ENCODE data around the gene RASGEF1B. TPM values are rescaled to one million over a fixed set of nuclear protein-coding genes. Genes with fewer than 3 reads are reported as not detected.
A peak's percentile ranks its signal among the peaks of the same experiment; 100 is the strongest.

Gene RASGEF1B
- total and polyA plus RNA-seq, 2 of the 13 experiments (the other 11 are each of a cell fraction or from before 2014, with no cell fraction given): 0.04 TPM

DNA sequence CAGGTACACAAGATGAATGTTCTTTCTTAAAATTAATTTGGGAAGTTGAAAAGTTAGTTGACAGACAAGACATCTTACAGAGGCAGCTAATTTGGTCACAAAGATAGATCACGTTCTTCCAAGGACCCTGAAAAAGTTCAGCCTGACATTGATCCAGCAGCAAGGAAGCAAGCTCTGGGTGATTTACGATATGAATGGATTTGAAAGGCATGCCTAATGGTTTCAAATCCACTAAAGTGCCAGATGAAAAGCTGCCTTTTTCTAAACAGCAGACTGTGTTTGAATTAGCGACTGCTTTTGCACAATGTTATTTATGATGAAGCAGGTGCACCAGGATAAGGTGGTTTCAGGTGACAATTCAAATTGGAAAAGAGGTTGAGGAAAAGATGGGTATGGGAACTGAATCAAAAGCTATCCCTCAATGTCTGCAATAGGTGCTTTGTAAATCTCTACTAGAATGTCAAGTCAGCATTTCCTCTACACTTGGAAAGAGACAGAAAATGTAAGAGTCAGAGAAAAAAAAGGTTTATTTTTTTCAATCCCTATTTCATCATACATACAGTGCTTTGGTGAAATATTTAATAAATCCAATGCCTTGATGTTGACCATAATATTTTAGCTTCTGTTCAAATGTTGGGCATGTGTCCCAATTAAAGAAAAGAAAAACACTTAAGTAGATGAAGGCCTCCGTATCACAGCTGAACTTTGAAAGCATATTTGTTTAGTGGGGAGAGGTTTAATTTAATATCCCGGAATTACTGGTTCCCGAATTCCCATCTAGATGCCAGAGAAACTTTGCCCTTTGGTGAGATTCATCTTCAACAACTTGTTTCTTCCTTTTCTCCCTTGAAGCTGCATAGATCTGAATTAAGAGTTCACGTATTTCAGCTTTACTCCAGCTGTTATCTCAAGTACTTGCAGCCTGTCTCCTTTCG is 6.0 kb downstream of the RASGEF1B start:
- no peak overlapping the region for H3K27ac ChIP-seq (ENCODE audit: extremely low read length, insufficient read depth, low read length)
- FAIRE-seq (no peak), ATAC-seq (no peak), DNase-seq (ENCODE audit: low spot score) (no peak)
- WGBS (ENCODE audit: low lambda C conversion rate): 24% methylated on average over 8 of the region's 8 CpGs
- in situ Hi-C loops (cut with HindIII; ENCODE audit: extremely low pct_ligation_motif_present, low pct_unique_long_range_greater_than_20kb): loop anchor here (5.0 kb wide), 1 partner anchor 737 kb away; no protein-coding TSS in a partner anchor
- no peaks in the 10 kb centered on the region for H3K36me3 ChIP-seq (replicated peaks in 1 of 2; ENCODE audit: control insufficient read depth in 1 of 2, insufficient read depth in 2 of 2, low read length in 2 of 2)
- H3K9ac ChIP-seq (ENCODE audit: insufficient read depth, low read depth, low read length): no peak overlapping the region
- POLR2A ChIA-PET: no interaction called here
- H3K4me3 ChIP-seq (replicated peaks in 1 of 3; ENCODE audit: insufficient read depth in 1 of 3, low read depth in 2 of 3, low read length in 3 of 3): no peak overlapping the region
- H3K79me2 ChIP-seq (ENCODE audit: insufficient read depth, low read length): no peaks in the 10 kb centered on the region
- H3K4me2 ChIP-seq (ENCODE audit: low read depth, low read length): no peak overlapping the region
- H3K4me1 ChIP-seq (ENCODE audit: insufficient read depth, low read length): peaks cover 4% of the 10 kb centered on the region
- no peaks in the 10 kb centered on the region for H3K9me3 ChIP-seq (ENCODE audit: low read length)
- TF ChIP-seq MAFK (conservative IDR thresholded peaks at IDR 0.05 in 1 of 2, IDR thresholded peaks at IDR 0.05 in 1 of 2; ENCODE audit: low read length in 2 of 2) (peak; percentile 92 to 98), ZNF761 (CRISPR knock-in tag; conservative IDR thresholded peaks at IDR 0.05) (no peak), MAFF (IDR thresholded peaks at IDR 0.05; ENCODE audit: low read depth, low read length) (peak; percentile 96)
- CTCF ChIA-PET (ENCODE audit: low intra/inter-chr PET ratio, low total read pairs): interaction anchor here (2.8 kb wide), 1 partner anchor 736 kb away, joined by 15 read pairs; no protein-coding TSS in a partner anchor
- H2AFZ ChIP-seq (ENCODE audit: low read length): no peak overlapping the region
- H4K20me1 ChIP-seq (ENCODE audit: insufficient read depth, low read length): no peaks in the 10 kb centered on the region
- no TSS peak for BruUV-seq (replicated peaks)
- H3K27me3 ChIP-seq (ENCODE audit: control insufficient read depth in 1 of 2, insufficient read depth in 2 of 2, low read length in 2 of 2): peaks cover 1 to 11% of the 10 kb centered on the region in 2 experiments; a peak in 4 of 5 replicates
- intact Hi-C loops (cut with micrococcal nuclease; ENCODE audit: unreplicated experiment): loop anchor here (2.0 kb wide), 1 partner anchor 803 kb away; no protein-coding TSS in a partner anchor

DNA sequence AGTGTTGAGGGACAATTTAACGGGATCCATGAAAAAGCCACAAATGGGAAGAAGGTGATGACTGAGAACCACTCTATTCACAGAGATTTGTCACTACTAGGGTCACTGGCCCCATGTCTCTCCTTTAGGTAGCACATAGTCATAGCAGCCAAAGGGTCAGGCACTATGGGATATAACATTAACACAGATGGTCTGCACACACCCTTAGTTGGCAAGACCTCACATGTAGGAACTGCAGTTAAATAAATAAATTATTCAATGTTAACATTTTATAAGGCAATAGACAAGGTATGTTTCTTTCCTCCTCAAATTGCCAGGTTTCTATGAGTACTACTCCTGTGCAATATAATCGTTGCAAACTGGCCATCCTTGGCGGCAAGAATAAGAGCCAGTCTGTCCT is 10.9 kb downstream of the RASGEF1B start:
- 64% methylated on average over 3 of the region's 3 CpGs for WGBS (ENCODE audit: low lambda C conversion rate)
- intact Hi-C loops (cut with micrococcal nuclease; ENCODE audit: unreplicated experiment) (no loop called here), in situ Hi-C loops (cut with HindIII; ENCODE audit: extremely low pct_ligation_motif_present, low pct_unique_long_range_greater_than_20kb) (no loop called here)
- H3K27me3 ChIP-seq (ENCODE audit: control insufficient read depth in 1 of 2, insufficient read depth in 2 of 2, low read length in 2 of 2): no peaks in the 10 kb centered on the region
- POLR2A ChIA-PET: no interaction called here
- no peak overlapping the region for H3K27ac ChIP-seq (ENCODE audit: extremely low read length, insufficient read depth, low read length)
- H3K4me1 ChIP-seq (ENCODE audit: insufficient read depth, low read length): no peaks in the 10 kb centered on the region
- no peaks in the 10 kb centered on the region for H3K36me3 ChIP-seq (replicated peaks in 1 of 2; ENCODE audit: control insufficient read depth in 1 of 2, insufficient read depth in 2 of 2, low read length in 2 of 2)
- no peaks in the 10 kb centered on the region for H4K20me1 ChIP-seq (ENCODE audit: insufficient read depth, low read length)
- no peaks in the 10 kb centered on the region for H3K9me3 ChIP-seq (ENCODE audit: low read length)
- DNase-seq (ENCODE audit: low spot score) (no peak), ATAC-seq (no peak), FAIRE-seq (no peak)
- no peak overlapping the region for H3K4me2 ChIP-seq (ENCODE audit: low read depth, low read length)
- CTCF ChIA-PET (ENCODE audit: low intra/inter-chr PET ratio, low total read pairs): no interaction called here
- no peak overlapping the region for H3K9ac ChIP-seq (ENCODE audit: insufficient read depth, low read depth, low read length)
- no peak overlapping the region for H2AFZ ChIP-seq (ENCODE audit: low read length)
- no peaks in the 10 kb centered on the region for H3K79me2 ChIP-seq (ENCODE audit: insufficient read depth, low read length)
- H3K4me3 ChIP-seq (replicated peaks in 1 of 3; ENCODE audit: insufficient read depth in 1 of 3, low read depth in 2 of 3, low read length in 3 of 3): no peak overlapping the region
- no TSS peak for BruUV-seq (replicated peaks)
- TF ChIP-seq, protein P1, sequence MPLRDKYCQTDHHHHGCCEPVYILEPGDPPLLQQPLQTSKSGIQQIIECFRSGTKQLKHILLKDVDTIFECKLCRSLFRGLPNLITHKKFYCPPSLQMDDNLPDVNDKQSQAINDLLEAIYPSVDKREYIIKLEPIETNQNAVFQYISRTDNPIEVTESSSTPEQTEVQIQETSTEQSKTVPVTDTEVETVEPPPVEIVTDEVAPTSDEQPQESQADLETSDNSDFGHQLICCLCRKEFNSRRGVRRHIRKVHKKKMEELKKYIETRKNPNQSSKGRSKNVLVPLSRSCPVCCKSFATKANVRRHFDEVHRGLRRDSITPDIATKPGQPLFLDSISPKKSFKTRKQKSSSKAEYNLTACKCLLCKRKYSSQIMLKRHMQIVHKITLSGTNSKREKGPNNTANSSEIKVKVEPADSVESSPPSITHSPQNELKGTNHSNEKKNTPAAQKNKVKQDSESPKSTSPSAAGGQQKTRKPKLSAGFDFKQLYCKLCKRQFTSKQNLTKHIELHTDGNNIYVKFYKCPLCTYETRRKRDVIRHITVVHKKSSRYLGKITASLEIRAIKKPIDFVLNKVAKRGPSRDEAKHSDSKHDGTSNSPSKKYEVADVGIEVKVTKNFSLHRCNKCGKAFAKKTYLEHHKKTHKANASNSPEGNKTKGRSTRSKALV (CRISPR knock-in tag; IDR thresholded peaks at IDR 0.05): no peak
- no peak for TF ChIP-seq GATAD2A (CRISPR knock-in tag; IDR thresholded peaks at IDR 0.05)
- no peak for TF ChIP-seq SRSF1 (optimal IDR thresholded peaks at IDR 0.05; ENCODE audit: low read depth, low read length)
- TF ChIP-seq U2AF2 (IDR thresholded peaks at IDR 0.05; ENCODE audit: low read depth, low read length): no peak
- TF ChIP-seq MLXIP (CRISPR knock-in tag; IDR thresholded peaks at IDR 0.05; ENCODE audit: borderline replicate concordance): no peak
- no peak for TF ChIP-seq ZNF510 (CRISPR knock-in tag; IDR thresholded peaks at IDR 0.05; ENCODE audit: low read depth)
- TF ChIP-seq RCOR2 (CRISPR knock-in tag; IDR thresholded peaks at IDR 0.05): no peak

Data from HepG2 (cell line).